ENCODE results near the gene SAMD5. TPM values are rescaled to one million over a fixed set of nuclear protein-coding genes. Genes with fewer than 3 reads are reported as not detected.
A peak's percentile ranks its signal among the peaks of the same experiment; 100 is the strongest.

The SAMD5 gene
- polyA plus RNA-seq, 1 donor from 2014 or later = not detected

DNA sequence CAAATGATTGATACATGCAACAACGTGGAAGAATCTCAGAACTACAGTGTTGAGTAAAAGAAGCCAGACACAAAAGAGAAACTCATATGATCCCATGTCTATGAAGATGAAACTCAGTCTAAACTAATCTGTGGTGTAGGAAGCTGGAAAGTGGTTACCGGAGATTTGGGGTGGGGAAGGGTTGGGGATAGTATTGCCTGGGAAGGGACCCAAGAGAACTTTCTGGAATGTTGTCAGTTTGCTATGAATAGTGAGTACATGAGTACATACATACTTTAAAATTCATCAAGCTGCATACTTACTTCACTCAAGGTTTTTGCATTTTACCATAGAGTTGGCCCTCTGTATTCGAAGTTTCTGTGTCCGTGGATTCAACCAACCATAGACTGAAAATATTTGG lies 106.0 kb downstream of the SAMD5 start:
- peaks cover 1% of the 10 kb centered on the region for H3K27me3 Mint-ChIP-seq
- no peak overlapping the region for H3K4me3 Mint-ChIP-seq
- no peaks in the 10 kb centered on the region for H3K4me1 Mint-ChIP-seq
- peaks cover 0 to 7% (median 0%) of the 10 kb centered on the region in 3 donors for H3K9me3 Mint-ChIP-seq
- H3K27ac Mint-ChIP-seq = no peak overlapping the region
- H3K36me3 Mint-ChIP-seq = peaks cover 1% of the 10 kb centered on the region

GRCh38 chr6:147615659-147616456 lies 107.4 kb downstream of the SAMD5 start:
- Mint-ChIP-seq H3K4me3 (no peak overlapping the region), H3K4me1 (no peaks in the 10 kb centered on the region), H3K27ac (no peak overlapping the region)

GRCh38 chr6:147617366-147617765 lies 108.9 kb downstream of the SAMD5 start:
- H3K27me3 Mint-ChIP-seq = peaks cover 1% of the 10 kb centered on the region
- H3K27ac Mint-ChIP-seq = no peak overlapping the region
- no peak overlapping the region for H3K4me3 Mint-ChIP-seq
- H3K4me1 Mint-ChIP-seq = no peaks in the 10 kb centered on the region
- no peaks in the 10 kb centered on the region for H3K36me3 Mint-ChIP-seq
- peaks cover 0 to 3% (median 0%) of the 10 kb centered on the region in 3 donors for H3K9me3 Mint-ChIP-seq

More at GRCh38 chr6:147615659-147616456, 107.4 kb downstream of the SAMD5 start:
- Mint-ChIP-seq H3K27me3 (peaks cover 1% of the 10 kb centered on the region), H3K36me3 (no peaks in the 10 kb centered on the region), H3K9me3 (peaks cover 0 to 5% (median 0%) of the 10 kb centered on the region in 3 donors)

DNA sequence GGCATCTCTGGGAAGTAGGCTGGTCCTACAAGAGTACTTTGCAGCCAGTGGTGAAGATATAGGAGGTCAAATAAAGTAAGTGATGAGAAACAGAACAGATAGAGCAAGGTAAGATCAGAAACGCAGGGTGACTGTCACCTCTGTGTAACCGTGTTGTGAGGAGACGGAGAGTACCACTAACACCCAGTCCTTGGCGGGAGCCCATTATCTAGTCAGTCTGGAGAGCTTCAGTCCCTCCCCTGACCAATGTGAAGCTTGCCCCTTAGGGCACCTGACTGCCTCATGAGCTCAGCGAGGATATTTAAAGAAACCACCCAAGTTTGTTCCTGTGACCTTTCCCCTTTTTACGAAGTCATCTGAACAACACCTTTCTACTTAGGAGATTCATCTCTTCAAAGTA lies 110.0 kb downstream of the SAMD5 start:
- no peaks in the 10 kb centered on the region for H3K36me3 Mint-ChIP-seq
- H3K4me3 Mint-ChIP-seq = no peak overlapping the region
- peaks cover 2 to 4% (median 3%) of the 10 kb centered on the region in 3 donors for H3K9me3 Mint-ChIP-seq
- peaks cover 1% of the 10 kb centered on the region for H3K27me3 Mint-ChIP-seq
- H3K4me1 Mint-ChIP-seq = no peaks in the 10 kb centered on the region
- peak overlapping the region in 1 of 3 donors; percentile 86 for H3K27ac Mint-ChIP-seq

- H3K4me3 Mint-ChIP-seq = no peak overlapping the region
- peaks cover 2 to 4% (median 3%) of the 10 kb centered on the region in 3 donors for H3K9me3 Mint-ChIP-seq
- no peak overlapping the region for H3K27ac Mint-ChIP-seq
- no peaks in the 10 kb centered on the region for H3K4me1 Mint-ChIP-seq
- H3K27me3 Mint-ChIP-seq = peaks cover 1% of the 10 kb centered on the region
- H3K36me3 Mint-ChIP-seq = no peaks in the 10 kb centered on the region
Measured at GRCh38 chr6:147618927-147619326, 110.4 kb downstream of the SAMD5 start.

Data from IgD-negative memory B cell (primary cell).